Loucy (cell line): Measurements from ENCODE around the gene MYO10.
"Not testable (repeated sequence)": the region's sequence is repeated elsewhere in the genome, so short reads cannot be mapped to it uniquely, and the experiment has no call there.

Experiments
- H2AFZ ChIP-seq: fragments of 200-600 bp; sonication (generic); 2 replicates; pipeline ENCODE4 v1.6.0; 2016; ENCODE audit warnings: antibody characterized with exemption, mild to moderate bottlenecking, low read length, moderate library complexity
- H3F3A ChIP-seq: fragments of 200-600 bp; 2 replicates; pipeline ENCODE4 v1.6.0; 2016; ENCODE audit warnings: antibody characterized with exemption, low read depth, mild to moderate bottlenecking
- H3K27me3 ChIP-seq: fragments of 200-600 bp; sonication (generic); 2 replicates; pipeline ENCODE4 v1.6.1; 2014; ENCODE audit warnings: low read length, mild to moderate bottlenecking; ENCODE audit not compliant: insufficient read depth, poor library complexity, severe bottlenecking
- H3K36me3 ChIP-seq: fragments of 200-600 bp; sonication (generic); 2 replicates; pipeline ENCODE4 v1.6.1; 2016; ENCODE audit warnings: low read length; ENCODE audit not compliant: insufficient read depth
- H3K4me1 ChIP-seq: fragments of 200-600 bp; sonication (generic); 2 replicates; pipeline ENCODE4 v1.5.1; 2014; ENCODE audit warnings: low read length, mild to moderate bottlenecking; ENCODE audit not compliant: insufficient read depth, poor library complexity, severe bottlenecking
- H3K4me2 ChIP-seq: fragments of 200-600 bp; sonication (generic); 2 replicates; pipeline ENCODE4 v1.6.0; 2014; ENCODE audit warnings: antibody characterized with exemption, low read length, low read depth, mild to moderate bottlenecking; ENCODE audit not compliant: poor library complexity, severe bottlenecking
- H3K4me3 ChIP-seq: fragments of 200-600 bp; sonication (generic); 2 replicates; pipeline ENCODE4 v1.5.1; 2014; ENCODE audit warnings: low read length, mild to moderate bottlenecking, mixed read lengths; ENCODE audit not compliant: poor library complexity, severe bottlenecking
- H3K79me2 ChIP-seq: fragments of 200-600 bp; sonication (generic); 2 replicates; pipeline ENCODE4 v1.6.1; 2014; ENCODE audit warnings: low read length; ENCODE audit not compliant: insufficient read depth
- H3K9ac ChIP-seq: fragments of 200-600 bp; sonication (generic); 2 replicates; pipeline ENCODE4 v1.6.0; 2014; ENCODE audit warnings: mild to moderate bottlenecking, low read depth, low read length, moderate library complexity; ENCODE audit not compliant: poor library complexity, severe bottlenecking
- H3K9me2 ChIP-seq: fragments of 200-600 bp; sonication (generic); replicated peaks from 2 replicates; pipeline ENCODE4 v1.6.1; 2016; ENCODE audit warnings: low read depth, low read length, mixed read lengths
- H3K9me3 ChIP-seq: fragments of 200-600 bp; sonication (generic); 2 replicates; pipeline ENCODE4 v1.6.1; 2014; ENCODE audit warnings: mild to moderate bottlenecking, antibody characterized with exemption, low read length, low read depth; ENCODE audit not compliant: insufficient read depth
- H4K20me1 ChIP-seq: fragments of 200-600 bp; sonication (generic); 2 replicates; pipeline ENCODE4 v1.6.0; 2014; ENCODE audit warnings: antibody characterized with exemption, low read length, mild to moderate bottlenecking; ENCODE audit not compliant: insufficient read depth, poor library complexity, severe bottlenecking
- CTCF ChIP-seq: fragments of 200-600 bp; sonication (generic); conservative IDR thresholded peaks from 2 replicates; pipeline ENCODE4 v1.5.1; 2014; ENCODE audit warnings: mild to moderate bottlenecking, antibody characterized with exemption, low read length
- EZH2phosphoT487 ChIP-seq: fragments of 200-600 bp; IDR thresholded peaks from 2 replicates; pipeline ENCODE4 v1.6.1; 2018; ENCODE audit warnings: antibody characterized with exemption, mild to moderate bottlenecking, moderate library complexity, borderline replicate concordance

MYO10 gene

GRCh38 chr5:16742938-16743337 is 193.2 kb downstream of the MYO10 start:
- H3K9ac ChIP-seq, result no peak overlapping the region
- H3K79me2 ChIP-seq, result no peaks in the 10 kb centered on the region

GRCh38 chr5:16740811-16741392 is 195.2 kb downstream of the MYO10 start:
- no peaks in the 10 kb centered on the region for H3K9me2 ChIP-seq
- no peaks in the 10 kb centered on the region for H3K36me3 ChIP-seq
- H3K27me3 ChIP-seq, result no peaks in the 10 kb centered on the region
- no peaks in the 10 kb centered on the region for H3K79me2 ChIP-seq
- TF ChIP-seq CTCF (peak; percentile 47), EZH2phosphoT487 (no peak)
- no peak overlapping the region for H3K4me2 ChIP-seq
- no peaks in the 10 kb centered on the region for H4K20me1 ChIP-seq
- no peak overlapping the region for H3K9ac ChIP-seq
- H3K4me3 ChIP-seq, result no peak overlapping the region
- H2AFZ ChIP-seq, result no peak overlapping the region
- no peaks in the 10 kb centered on the region for H3K4me1 ChIP-seq
- H3K9me3 ChIP-seq, result no peaks in the 10 kb centered on the region
- H3F3A ChIP-seq, result no peaks in the 10 kb centered on the region

More at GRCh38 chr5:16742938-16743337, 193.2 kb downstream of the MYO10 start:
- no peak overlapping the region for H3K4me3 ChIP-seq
- H3K4me1 ChIP-seq, result no peaks in the 10 kb centered on the region
- TF ChIP-seq CTCF, result no peak
- no peak for TF ChIP-seq EZH2phosphoT487
- no peak overlapping the region for H3K4me2 ChIP-seq
- no peaks in the 10 kb centered on the region for H4K20me1 ChIP-seq
- no peak overlapping the region for H2AFZ ChIP-seq
- no peaks in the 10 kb centered on the region for H3F3A ChIP-seq
- no peaks in the 10 kb centered on the region for H3K27me3 ChIP-seq
- no peaks in the 10 kb centered on the region for H3K9me2 ChIP-seq
- H3K36me3 ChIP-seq, result no peaks in the 10 kb centered on the region
- H3K9me3 ChIP-seq, result no peaks in the 10 kb centered on the region

DNA sequence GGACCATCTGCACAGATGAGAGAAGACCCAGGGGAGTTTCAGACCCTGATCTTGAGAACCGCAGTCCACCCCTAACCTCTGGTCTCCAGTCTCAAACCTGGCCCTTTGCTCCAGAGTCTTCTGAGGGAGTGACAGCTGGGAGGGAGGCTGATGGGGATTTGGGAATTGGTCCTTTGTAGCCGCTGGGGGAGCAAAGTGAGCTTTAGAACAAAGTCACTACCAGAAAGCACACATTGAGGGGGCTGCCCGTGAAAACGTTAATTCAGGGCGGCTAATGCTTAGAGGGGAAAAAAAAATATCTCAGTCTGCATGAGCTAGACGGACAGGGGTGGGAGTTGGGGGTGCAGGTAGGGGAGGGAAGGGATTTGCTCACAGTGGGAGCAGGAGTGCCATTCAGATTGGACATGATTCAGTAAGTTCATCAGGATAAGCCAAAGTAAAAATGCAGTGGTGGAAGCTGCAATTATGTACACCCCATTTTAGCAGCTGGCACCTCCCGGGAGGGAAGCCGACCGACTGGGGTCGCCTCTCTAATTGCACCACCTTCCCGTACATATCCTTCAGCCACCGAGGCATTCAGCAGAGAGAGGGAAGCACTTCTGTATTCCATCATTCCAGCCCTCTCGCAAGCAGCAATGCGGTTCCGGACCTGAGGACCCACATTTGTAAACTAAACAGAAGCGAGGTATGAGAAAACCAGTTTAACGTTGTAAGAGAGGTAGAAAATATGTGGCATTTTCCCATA is 195.8 kb downstream of the MYO10 start:
- H3K79me2 ChIP-seq, result no peaks in the 10 kb centered on the region

DNA sequence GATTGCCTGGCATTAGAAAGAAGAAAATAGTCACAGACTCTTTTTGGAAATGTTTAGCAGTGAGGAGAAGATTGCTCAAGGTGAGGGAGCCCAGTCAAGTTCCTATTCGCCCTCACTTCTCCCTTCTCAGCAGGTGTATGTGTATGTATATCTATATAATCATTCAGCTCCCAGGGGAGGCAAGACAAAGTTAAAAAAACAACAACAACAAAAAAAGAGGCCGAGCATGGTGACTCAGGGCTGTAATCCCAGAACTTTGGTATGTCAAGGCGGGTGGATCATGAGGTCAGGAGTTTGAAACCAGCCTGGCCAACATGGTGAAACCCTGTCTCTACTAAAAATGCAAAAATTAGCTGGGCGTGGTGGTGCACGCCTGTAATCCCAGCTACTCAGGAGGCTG is 197.7 kb downstream of the MYO10 start:
- not testable (repeated sequence) for H3K4me1 ChIP-seq, H3K4me2 ChIP-seq, H3K4me3 ChIP-seq, H2AFZ ChIP-seq, H4K20me1 ChIP-seq, H3K9ac ChIP-seq, H3K9me2 ChIP-seq, H3K79me2 ChIP-seq, H3K36me3 ChIP-seq, H3K27me3 ChIP-seq, H3F3A ChIP-seq, H3K9me3 ChIP-seq

More for the DNA sequence above, 195.8 kb downstream of the MYO10 start:
- H3K4me2 ChIP-seq, result no peak overlapping the region
- TF ChIP-seq CTCF (no peak), EZH2phosphoT487 (no peak)
- H3K9me3 ChIP-seq, result no peaks in the 10 kb centered on the region
- H3K4me1 ChIP-seq, result no peaks in the 10 kb centered on the region
- H3K27me3 ChIP-seq, result no peaks in the 10 kb centered on the region
- H2AFZ ChIP-seq, result no peak overlapping the region
- no peak overlapping the region for H3K4me3 ChIP-seq
- H4K20me1 ChIP-seq, result no peaks in the 10 kb centered on the region
- no peak overlapping the region for H3K9ac ChIP-seq
- no peaks in the 10 kb centered on the region for H3K36me3 ChIP-seq
- H3F3A ChIP-seq, result no peaks in the 10 kb centered on the region
- no peaks in the 10 kb centered on the region for H3K9me2 ChIP-seq
